SK-N-SH (cell line): ENCODE data around the gene MAP1B. TPM values are rescaled to one million over a fixed set of nuclear protein-coding genes. Genes with fewer than 3 reads are reported as not detected.

Experiments used
- CTCF ChIA-PET: fragments of 300-600, 350-600 bp; formaldehyde crosslinking; extraction: SDS; loops from one replicate; lab custom pipeline; 2021; lab: Yijun Ruan, JAX
- POLR2A ChIA-PET: fragments of 350-600 bp; sonication (Branson Sonifier 250); formaldehyde crosslinking; extraction: SDS; loops from one replicate; lab custom pipeline; 2020; ENCODE audit warnings: antibody characterized with exemption, inconsistent platforms; lab: Yijun Ruan, JAX
- DNase-seq: peaks from one replicate; pipeline ENCODE4 v3.0.0; 2012
- H2AFZ ChIP-seq: fragments of 200-600 bp; sonication (generic); 2 replicates; pipeline ENCODE4 v1.8.1; 2016; ENCODE audit warnings: antibody characterized with exemption, mild to moderate bottlenecking, low read depth
- H3F3A ChIP-seq: fragments of 200-600 bp; sonication (generic); replicated peaks from 2 replicates; pipeline ENCODE3; 2016; ENCODE audit warnings: antibody characterized with exemption, mild to moderate bottlenecking; ENCODE audit not compliant: insufficient read depth
- H3K27ac ChIP-seq, 2 experiments: fragments of 200-500 bp in 1 of 2; fragments of 200-600 bp in 1 of 2; sonication (Bioruptor generic) in 1 of 2; sonication (generic), shearing (Covaris generic) in 1 of 2; 2 replicates each; pipeline versions ENCODE4 v1.5.1 to v1.6.1; 2014 to 2016; ENCODE audit warnings: low read depth in 2 of 2, inconsistent platforms in 1 of 2, low read length in 1 of 2, mild to moderate bottlenecking in 1 of 2, mixed read lengths in 1 of 2
- H3K27me3 ChIP-seq: fragments of 200-600 bp; sonication (generic), shearing (Covaris generic); 2 replicates; pipeline ENCODE4 v1.6.1; 2016; ENCODE audit warnings: mixed run types; ENCODE audit not compliant: insufficient read depth
- H3K36me3 ChIP-seq, 2 experiments: fragments of 200-500 bp in 1 of 2; fragments of 200-600 bp in 1 of 2; sonication (Bioruptor generic) in 1 of 2; sonication (generic) in 1 of 2; replicated peaks in 1 of 2; 2 replicates each; pipeline versions ENCODE3 to v1.5.1; 2014 to 2016; ENCODE audit warnings: low read length in 1 of 2, mild to moderate bottlenecking in 1 of 2; ENCODE audit not compliant: insufficient read depth in 2 of 2, control insufficient read depth in 1 of 2
- H3K4me1 ChIP-seq, 2 experiments: fragments of 200-500 bp in 1 of 2; fragments of 200-600 bp in 1 of 2; sonication (Bioruptor generic) in 1 of 2; sonication (generic), shearing (Covaris generic) in 1 of 2; 2 replicates each; pipeline versions ENCODE4 v1.5.1 to v1.6.1; 2014 to 2016; ENCODE audit warnings: low read depth in 1 of 2, low read length in 1 of 2, mixed run types in 1 of 2; ENCODE audit not compliant: insufficient read depth in 2 of 2, control insufficient read depth in 1 of 2
- H3K4me2 ChIP-seq: fragments of 200-600 bp; sonication (generic), shearing (Covaris generic); 2 replicates; pipeline ENCODE4 v1.6.1; 2017; ENCODE audit warnings: mixed run types
- H3K4me3 ChIP-seq, 2 experiments: fragments of 200-500 bp in 1 of 2; fragments of 200-600 bp in 1 of 2; sonication (Bioruptor generic) in 1 of 2; sonication (generic), shearing (Covaris generic) in 1 of 2; 2 replicates each; pipeline versions ENCODE4 v1.5.1 to v1.8.1; 2014 to 2016; ENCODE audit warnings: low read depth in 2 of 2, inconsistent platforms in 1 of 2, low read length in 1 of 2, mild to moderate bottlenecking in 1 of 2, mixed read lengths in 1 of 2, moderate library complexity in 1 of 2
- H3K79me2 ChIP-seq: fragments of 200-600 bp; sonication (generic); 2 replicates; pipeline ENCODE4 v1.8.1; 2017; ENCODE audit warnings: mild to moderate bottlenecking; ENCODE audit not compliant: insufficient read depth
- H3K9ac ChIP-seq: fragments of 200-600 bp; sonication (generic); 2 replicates; pipeline ENCODE4 v1.6.1; 2017; ENCODE audit warnings: mixed run types
- H3K9me2 ChIP-seq: fragments of 200-600 bp; sonication (generic); 2 replicates; pipeline ENCODE4 v1.6.1; 2017; ENCODE audit warnings: mixed run types
- H3K9me3 ChIP-seq: fragments of 200-600 bp; sonication (generic); 2 replicates; pipeline ENCODE4 v1.6.1; 2017; ENCODE audit warnings: mixed run types, mild to moderate bottlenecking, moderate library complexity
- H4K20me1 ChIP-seq: fragments of 200-600 bp; sonication (generic); 2 replicates; pipeline ENCODE4 v1.6.1; 2017; ENCODE audit warnings: mild to moderate bottlenecking, mixed run types; ENCODE audit not compliant: insufficient read depth
- CHD2 ChIP-seq: fragments of 150-350 bp; IDR thresholded peaks from 2 replicates; pipeline ENCODE4 v1.6.1; 2018; ENCODE audit warnings: low read length; ENCODE audit not compliant: partially characterized antibody
- CTCF ChIP-seq: fragments of 200-600 bp; sonication (generic); IDR thresholded peaks from 2 replicates; pipeline ENCODE4 v1.6.1; 2017; ENCODE audit warnings: antibody characterized with exemption, mild to moderate bottlenecking, moderate library complexity
- EP300 ChIP-seq, 2 experiments: IDR thresholded peaks; 2 replicates each; pipeline versions ENCODE4 v1.4.0 to v1.6.1; 2012; ENCODE audit warnings: borderline replicate concordance in 1 of 2, low read depth in 1 of 2, low read length in 1 of 2
- FOXJ3 ChIP-seq: sonication (generic); formaldehyde crosslinking; IDR thresholded peaks from 2 replicates; pipeline ENCODE4 v1.5.1; 2020; ENCODE audit warnings: mild to moderate bottlenecking, missing genetic modification reagents
- GABPA ChIP-seq: IDR thresholded peaks from 2 replicates; pipeline ENCODE4 v1.4.0; 2012; ENCODE audit warnings: low read depth, mild to moderate bottlenecking
- GATA2 ChIP-seq: sonication (generic); formaldehyde crosslinking; IDR thresholded peaks from 2 replicates; pipeline ENCODE4 v1.5.0; 2020; ENCODE audit warnings: mild to moderate bottlenecking, missing genetic modification reagents
- IRF3 ChIP-seq: fragments of 150-350 bp; IDR thresholded peaks from 2 replicates; pipeline ENCODE4 v1.6.1; 2016; ENCODE audit warnings: mild to moderate bottlenecking, low read depth, low read length
- JUND ChIP-seq: IDR thresholded peaks from 2 replicates; pipeline ENCODE4 v1.4.0; 2012
- MXI1 ChIP-seq: IDR thresholded peaks from 2 replicates; pipeline ENCODE4 v1.6.1; 2012; ENCODE audit warnings: mild to moderate bottlenecking, low read depth, low read length, improper control_type of control experiment
- PBX3 ChIP-seq: IDR thresholded peaks from 2 replicates; pipeline ENCODE4; 2012
- POLR2AphosphoS5 ChIP-seq: IDR thresholded peaks from 2 replicates; pipeline ENCODE4 v1.6.1; 2012; ENCODE audit warnings: low read depth, low read length
- RAD21 ChIP-seq: IDR thresholded peaks from 2 replicates; pipeline ENCODE4 v1.6.1; 2012; ENCODE audit warnings: mild to moderate bottlenecking, low read length
- RCOR1 ChIP-seq: fragments of 150-350 bp; IDR thresholded peaks from 2 replicates; pipeline ENCODE4 v1.6.1; 2017; ENCODE audit warnings: antibody characterized with exemption, low read length
- RXRA ChIP-seq: IDR thresholded peaks from 2 replicates; pipeline ENCODE4 v1.4.0; 2012; ENCODE audit warnings: low read depth, mild to moderate bottlenecking, borderline replicate concordance
- SIN3A ChIP-seq: IDR thresholded peaks from 2 replicates; pipeline ENCODE4 v1.6.1; 2012; ENCODE audit warnings: low read depth, mild to moderate bottlenecking, low read length, moderate library complexity, borderline replicate concordance
- SMC3 ChIP-seq: IDR thresholded peaks from 2 replicates; pipeline ENCODE4 v1.6.1; 2012; ENCODE audit warnings: low read depth, low read length, improper control_type of control experiment
- TAF1 ChIP-seq: IDR thresholded peaks from 2 replicates; pipeline ENCODE4 v1.6.1; 2012; ENCODE audit warnings: low read depth, mild to moderate bottlenecking, low read length, moderate library complexity, borderline replicate concordance
- USF2 ChIP-seq: fragments of 150-350 bp; IDR thresholded peaks from 2 replicates; pipeline ENCODE4 v1.6.1; 2017; ENCODE audit warnings: antibody characterized with exemption, low read length, low read depth, borderline replicate concordance
- YY1 ChIP-seq: IDR thresholded peaks from 2 replicates; pipeline ENCODE4 v1.4.0; 2012; ENCODE audit warnings: low read depth, mild to moderate bottlenecking
- ZBTB33 ChIP-seq: IDR thresholded peaks from 2 replicates; pipeline ENCODE4 v1.4.0; 2012; ENCODE audit warnings: low read depth, borderline replicate concordance
- WGBS: methylation state at CpG from one replicate; pipeline ENCODE4 v1.1.6; 2017; ENCODE audit warnings: low lambda C conversion rate; 5-methylcytosine and 5-hydroxymethylcytosine counted together
- polyA plus RNA-seq, 3 experiments: library from polyadenylated mRNA; depleted of rRNA; stranded (reverse); fragments of >200 nt; gene quantifications; 2 replicates each; pipeline ENCODE4 v1.2.3, GENCODE V29; 2012

Gene MAP1B
- polyA plus RNA-seq, 1 of the 3 experiments (the other 2 are of a cell fraction): 47.5 TPM

GRCh38 chr5:72156946-72157624, 49.8 kb downstream of the MAP1B start (continued):
- no peak for TF ChIP-seq USF2
- no peak for TF ChIP-seq GATA2
- TF ChIP-seq CTCF: no peak
- TF ChIP-seq FOXJ3 (CRISPR knock-in tag): no peak
- TF ChIP-seq PBX3: peak; percentile 77
- no peak for TF ChIP-seq IRF3

- H4K20me1 ChIP-seq: peaks cover 100% of the 10 kb centered on the region
- H3K79me2 ChIP-seq: peaks cover 100% of the 10 kb centered on the region
- H3F3A ChIP-seq: peaks cover 37% of the 10 kb centered on the region
- WGBS: 98% methylated on average over 3 of the region's 3 CpGs
- H3K4me1 ChIP-seq: peaks cover 38 to 65% of the 10 kb centered on the region in 2 experiments
- H3K27me3 ChIP-seq: no peaks in the 10 kb centered on the region
- H3K9me2 ChIP-seq: no peaks in the 10 kb centered on the region
- H3K4me3 ChIP-seq: no peak overlapping the region
- CTCF ChIA-PET: no interaction called here
- H2AFZ ChIP-seq: no peak overlapping the region
- H3K9me3 ChIP-seq: no peaks in the 10 kb centered on the region
- peak overlapping the region; percentile 56 to 83 for H3K27ac ChIP-seq
- peaks cover 53 to 58% of the 10 kb centered on the region in 2 experiments for H3K36me3 ChIP-seq
- no peak for DNase-seq
- POLR2A ChIA-PET: no interaction called here
- H3K9ac ChIP-seq: no peak overlapping the region
- no peak for TF ChIP-seq RAD21
- TF ChIP-seq USF2: no peak
- TF ChIP-seq FOXJ3 (CRISPR knock-in tag): no peak
- no peak for TF ChIP-seq JUND
- no peak for TF ChIP-seq ZBTB33
- TF ChIP-seq GABPA: no peak
- no peak for TF ChIP-seq SMC3
- no peak for TF ChIP-seq MXI1
- no peak for TF ChIP-seq POLR2AphosphoS5
- no peak for TF ChIP-seq YY1
- no peak for TF ChIP-seq SIN3A
- no peak for TF ChIP-seq PBX3
- TF ChIP-seq CHD2: no peak
- no peak for TF ChIP-seq RXRA
- TF ChIP-seq TAF1: no peak
- no peak for TF ChIP-seq EP300 (IDR thresholded peaks at IDR 0.05; ENCODE audit: borderline replicate concordance in 1 of 2, low read depth in 1 of 2, low read length in 1 of 2)
- no peak for TF ChIP-seq RCOR1
- 0 out of 2 replicates have a peak overlapping the region, but pooled peaks have one; percentile 26 for H3K4me2 ChIP-seq
Observed at GRCh38 chr5:72157625-72157962, 50.3 kb downstream of the MAP1B start.
